Transverse colon (tissue), 4 donors: ENCODE results near the gene SESN3. TPM values are rescaled to one million over a fixed set of nuclear protein-coding genes. Genes with fewer than 3 reads are reported as not detected.
A peak's percentile ranks its signal among the peaks of the same experiment; 100 is the strongest.

Experiments
- DNase-seq: peaks from one replicate; pipeline ENCODE4 v3.0.0-alpha.2; 2019
- H3K27ac ChIP-seq, 4 donors: fragments of 200-600 bp; sonication (generic); 2 replicates each; pipeline ENCODE4 v1.5.1; 2016 to 2018; ENCODE audit warnings: inconsistent platforms in 4 of 4
- H3K27me3 ChIP-seq: fragments of 200-600 bp; sonication (generic); 2 replicates; pipeline ENCODE4 v1.5.1; 2017; ENCODE audit warnings: inconsistent platforms
- H3K36me3 ChIP-seq, 4 donors: fragments of 200-600 bp; sonication (generic); 2 replicates each; pipeline ENCODE4 v1.5.1; 2017 to 2019; ENCODE audit warnings: inconsistent platforms in 4 of 4
- H3K4me1 ChIP-seq, 4 donors: fragments of 200-600 bp; sonication (generic); 2 replicates each; pipeline ENCODE4 v1.5.1; 2017 to 2020; ENCODE audit warnings: inconsistent platforms in 4 of 4
- H3K4me3 ChIP-seq, 4 donors: fragments of 200-600 bp; sonication (generic); 1 replicate in 1 of 4; 2 replicates in 3 of 4; pipeline versions ENCODE4 v1.5.1 to v1.6.1; 2017 to 2019; ENCODE audit warnings: inconsistent platforms in 4 of 4
- H3K9me3 ChIP-seq, 2 donors: fragments of 200-600 bp; sonication (generic); 2 replicates each; pipeline ENCODE4 v1.5.1; 2017 to 2019; ENCODE audit warnings: inconsistent platforms in 2 of 2
- EP300 ChIP-seq: sonication (generic); formaldehyde crosslinking; IDR thresholded peaks from one replicate; pipeline ENCODE4 v1.6.1; 2017; ENCODE audit warnings: antibody characterized with exemption, low read depth
- POLR2A ChIP-seq: fragments of 450-650 bp; IDR thresholded peaks from one replicate; pipeline ENCODE4 v1.6.1; 2016; ENCODE audit warnings: antibody characterized with exemption, mild to moderate bottlenecking, moderate library complexity
- POLR2AphosphoS5 ChIP-seq, 3 donors: sonication (generic); formaldehyde crosslinking; IDR thresholded peaks; one replicate each; pipeline ENCODE4 v1.6.1; 2016; ENCODE audit warnings: antibody characterized with exemption in 3 of 3
- WGBS, 2 donors: methylation state at CpG; one replicate each; pipeline ENCODE4 v1.1.5; 2018; ENCODE audit warnings: low coverage in 1 of 2; 5-methylcytosine and 5-hydroxymethylcytosine counted together
- in situ Hi-C, 4 donors: fragments of 200-750 bp; cut with MboI; loops; one replicate each; pipeline versions ENCODE4 v1.15.0 to v1.15.1; 2017; ENCODE audit warnings: low sequenced_read_pairs in 3 of 4, low pct_ligation_motif_present in 1 of 4, low pct_unique_long_range_greater_than_20kb in 1 of 4
- intact Hi-C: fragments of 100-400 bp; cut with DNase I; formaldehyde crosslinking; loops from one replicate; pipeline ENCODE4 v1.15.1; 2023; ENCODE audit warnings: low total_unique reads
- total RNA-seq, 4 donors: library from RNA; depleted of rRNA; stranded (reverse); fragments of >200 nt; gene quantifications; one replicate each; pipeline ENCODE4 v1.1.0, GENCODE V29; 2016
- TF ChIP-seq, protein P1 (sequence below), 5 experiments: fragments of 200-600 bp in 3 of 5; fragments of 450-650 bp in 2 of 5; sonication (generic) in 3 of 5; IDR thresholded peaks; 1 replicate in 2 of 5; 2 replicates in 3 of 5; pipeline ENCODE4 v1.5.1; 2016 to 2017; ENCODE audit warnings: antibody characterized with exemption in 5 of 5, inconsistent platforms in 3 of 5, mild to moderate bottlenecking in 2 of 5, moderate library complexity in 1 of 5

The SESN3 gene, protein sequence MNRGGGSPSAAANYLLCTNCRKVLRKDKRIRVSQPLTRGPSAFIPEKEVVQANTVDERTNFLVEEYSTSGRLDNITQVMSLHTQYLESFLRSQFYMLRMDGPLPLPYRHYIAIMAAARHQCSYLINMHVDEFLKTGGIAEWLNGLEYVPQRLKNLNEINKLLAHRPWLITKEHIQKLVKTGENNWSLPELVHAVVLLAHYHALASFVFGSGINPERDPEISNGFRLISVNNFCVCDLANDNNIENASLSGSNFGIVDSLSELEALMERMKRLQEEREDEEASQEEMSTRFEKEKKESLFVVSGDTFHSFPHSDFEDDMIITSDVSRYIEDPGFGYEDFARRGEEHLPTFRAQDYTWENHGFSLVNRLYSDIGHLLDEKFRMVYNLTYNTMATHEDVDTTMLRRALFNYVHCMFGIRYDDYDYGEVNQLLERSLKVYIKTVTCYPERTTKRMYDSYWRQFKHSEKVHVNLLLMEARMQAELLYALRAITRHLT
- total RNA-seq: 10 to 100 TPM in 3 of 4 donors, 1 to 10 TPM in 1; 3.4 to 16.8 (median 11.0) TPM

DNA sequence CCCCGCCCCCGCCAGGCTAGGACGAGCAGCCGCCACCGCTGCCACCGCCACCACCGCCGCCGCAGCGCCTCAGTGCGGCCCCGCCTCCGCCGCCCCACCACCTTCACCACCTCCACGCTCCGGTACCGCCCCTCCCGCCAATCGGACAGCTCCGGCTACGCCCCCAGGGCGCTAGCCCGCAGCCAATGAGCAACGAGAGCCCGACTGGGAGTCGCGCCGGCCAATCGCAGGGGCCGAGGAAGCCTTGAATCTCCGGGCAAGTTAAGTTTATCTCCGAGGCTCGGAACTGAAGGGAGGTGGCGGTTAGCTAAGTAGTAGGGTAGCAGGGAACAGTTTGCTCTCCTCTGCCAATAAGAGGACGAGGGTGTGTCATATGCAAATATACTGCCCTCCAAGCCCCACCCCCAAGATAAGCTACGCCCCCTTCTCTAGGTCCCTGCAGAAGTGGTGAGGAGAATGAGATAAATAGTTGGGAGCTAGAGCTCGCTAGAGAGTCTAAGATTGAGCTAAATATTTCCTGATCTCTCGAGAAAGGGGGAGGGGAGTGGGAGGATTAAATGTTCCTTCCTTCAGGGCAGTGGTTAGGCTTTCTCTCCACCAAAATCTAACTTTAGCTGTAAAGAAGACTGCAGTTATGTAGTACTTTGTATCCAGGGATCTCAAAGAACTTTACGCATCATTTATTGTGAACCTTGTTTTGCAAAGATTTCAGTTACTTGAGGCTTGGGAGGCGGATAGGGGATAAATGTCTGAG is at the start of gene SESN3:
Gene SESN3 (minus strand): TSS at position 76 of the 754 bp plus-strand sequence. CDS start 342 bp downstream, outside the sequence.
- intact Hi-C loops (loop anchor here (10.0 kb wide), 1 partner anchor 103 kb away; no protein-coding TSS in a partner anchor), in situ Hi-C loops (loop anchor here in 1 of 4 donors (10.0 kb wide), 1 partner anchor 473 kb away; no protein-coding TSS in a partner anchor)
- peak within 1 kb of the TSS; percentile 85 to 95 (median 90) for H3K27ac ChIP-seq
- no peaks in the 10 kb centered on the region for H3K36me3 ChIP-seq
- TF ChIP-seq, protein P1, sequence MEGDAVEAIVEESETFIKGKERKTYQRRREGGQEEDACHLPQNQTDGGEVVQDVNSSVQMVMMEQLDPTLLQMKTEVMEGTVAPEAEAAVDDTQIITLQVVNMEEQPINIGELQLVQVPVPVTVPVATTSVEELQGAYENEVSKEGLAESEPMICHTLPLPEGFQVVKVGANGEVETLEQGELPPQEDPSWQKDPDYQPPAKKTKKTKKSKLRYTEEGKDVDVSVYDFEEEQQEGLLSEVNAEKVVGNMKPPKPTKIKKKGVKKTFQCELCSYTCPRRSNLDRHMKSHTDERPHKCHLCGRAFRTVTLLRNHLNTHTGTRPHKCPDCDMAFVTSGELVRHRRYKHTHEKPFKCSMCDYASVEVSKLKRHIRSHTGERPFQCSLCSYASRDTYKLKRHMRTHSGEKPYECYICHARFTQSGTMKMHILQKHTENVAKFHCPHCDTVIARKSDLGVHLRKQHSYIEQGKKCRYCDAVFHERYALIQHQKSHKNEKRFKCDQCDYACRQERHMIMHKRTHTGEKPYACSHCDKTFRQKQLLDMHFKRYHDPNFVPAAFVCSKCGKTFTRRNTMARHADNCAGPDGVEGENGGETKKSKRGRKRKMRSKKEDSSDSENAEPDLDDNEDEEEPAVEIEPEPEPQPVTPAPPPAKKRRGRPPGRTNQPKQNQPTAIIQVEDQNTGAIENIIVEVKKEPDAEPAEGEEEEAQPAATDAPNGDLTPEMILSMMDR (IDR thresholded peaks at IDR 0.05): no peak
- TF ChIP-seq POLR2A: peak; percentile 65
- peak; percentile 79 to 89 (median 83) for TF ChIP-seq POLR2AphosphoS5 (IDR thresholded peaks at IDR 0.05)
- no peaks in the 10 kb centered on the region for H3K27me3 ChIP-seq
- peak; percentile 98 for DNase-seq
- WGBS, 2 donors: 2 to 10% methylated on average over 2 to 32 of the region's 40 CpGs
- no peaks in the 10 kb centered on the region for H3K9me3 ChIP-seq
- H3K4me3 ChIP-seq: peak within 1 kb of the TSS; percentile 56 to 98 (median 84)
- peaks cover 6 to 51% (median 9%) of the 10 kb centered on the region in 4 donors for H3K4me1 ChIP-seq

DNA sequence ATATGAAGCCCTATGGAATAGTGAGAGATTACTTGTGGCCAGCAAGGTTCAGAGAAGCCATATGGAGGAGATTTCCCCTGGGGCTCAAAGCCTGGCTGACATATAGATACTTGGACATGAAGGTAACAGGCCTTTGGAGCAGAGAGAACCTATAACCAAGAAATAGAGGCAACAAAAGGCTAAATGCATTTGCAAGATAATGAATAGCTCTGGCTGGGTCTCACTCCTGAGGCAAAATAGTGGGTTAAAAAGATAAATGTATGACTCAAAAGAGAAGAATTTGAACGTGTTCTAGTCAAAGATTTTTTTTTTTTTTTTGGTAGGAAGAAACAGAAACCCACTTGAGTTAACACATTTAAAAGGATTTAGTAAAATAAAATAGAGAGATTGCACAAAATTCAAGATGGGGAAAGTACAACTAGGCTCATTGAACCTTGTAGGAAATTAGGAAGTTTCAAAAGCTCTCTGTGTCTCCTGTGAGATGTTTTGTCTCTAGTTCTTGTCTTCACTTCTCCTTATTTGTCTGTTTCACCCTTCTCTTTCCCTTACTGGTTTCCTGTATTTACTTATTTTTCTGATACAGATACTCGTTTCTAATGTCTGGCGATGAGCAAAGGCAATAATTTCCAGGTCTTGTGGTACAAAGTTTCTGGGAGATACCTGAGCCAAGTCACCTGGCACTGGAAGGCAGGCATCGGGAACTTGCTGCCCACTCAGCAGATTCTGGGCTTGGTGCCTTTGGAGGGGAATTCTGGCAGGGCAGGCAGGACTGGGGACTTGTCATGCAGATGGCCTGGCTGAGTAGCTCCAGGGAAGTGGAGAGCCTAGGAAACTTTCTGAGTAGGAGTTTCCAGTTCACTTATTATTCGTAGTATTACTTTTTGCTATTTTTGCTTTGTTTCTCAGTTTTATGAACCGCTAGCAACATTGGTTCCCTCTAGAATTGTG is 49.2 kb upstream of the SESN3 start:
- Histone ChIP-seq H3K27ac (no peak overlapping the region), H3K4me3 (no peak overlapping the region), H3K27me3 (no peaks in the 10 kb centered on the region), H3K4me1 (peaks cover 0 to 6% (median 2%) of the 10 kb centered on the region in 4 donors), H3K36me3 (no peaks in the 10 kb centered on the region), H3K9me3 (no peaks in the 10 kb centered on the region)
- no peak for DNase-seq
- WGBS, 2 donors: 62 to 66% methylated on average over 6 of the region's 6 CpGs
- in situ Hi-C loops (no loop called here), intact Hi-C loops (no loop called here)
- no peak for TF ChIP-seq POLR2A
- TF ChIP-seq, protein P1 (IDR thresholded peaks at IDR 0.05): no peak
- TF ChIP-seq POLR2AphosphoS5 (IDR thresholded peaks at IDR 0.05): no peak
- no peak for TF ChIP-seq EP300

DNA sequence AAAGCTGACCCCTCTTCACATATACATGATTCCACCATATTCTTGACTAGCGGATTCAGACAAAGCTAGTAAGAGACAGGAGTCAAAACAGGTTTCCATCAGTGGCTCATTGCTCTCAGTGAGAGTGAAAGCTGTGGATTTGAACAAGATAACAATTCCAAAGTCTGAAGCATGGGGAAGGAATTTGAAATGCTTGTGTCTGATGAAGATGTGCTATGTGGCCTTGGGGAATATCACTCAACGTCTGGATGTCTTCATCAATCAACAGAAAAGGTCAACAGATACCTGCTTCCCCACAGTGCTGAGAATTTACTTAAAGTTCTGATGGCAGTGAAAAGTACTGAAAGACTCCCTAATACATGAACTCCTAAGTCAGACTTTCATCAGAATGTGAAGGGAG is 46.9 kb upstream of the SESN3 start:
- no peak for DNase-seq
- Histone ChIP-seq H3K9me3 (no peaks in the 10 kb centered on the region), H3K4me3 (no peak overlapping the region), H3K27me3 (no peaks in the 10 kb centered on the region), H3K27ac (no peak overlapping the region), H3K4me1 (peaks cover 0 to 6% (median 2%) of the 10 kb centered on the region in 4 donors), H3K36me3 (no peaks in the 10 kb centered on the region)
- WGBS, 2 donors: 90 to 100% methylated on average over 1 to 2 of the region's 2 CpGs
- no peak for TF ChIP-seq EP300
- no peak for TF ChIP-seq POLR2A
- TF ChIP-seq, protein P1 (IDR thresholded peaks at IDR 0.05): no peak
- no peak for TF ChIP-seq POLR2AphosphoS5 (IDR thresholded peaks at IDR 0.05)
- in situ Hi-C loops: no loop called here
- intact Hi-C loops: no loop called here
